Hepatocyte (in vitro differentiated cells): ENCODE results near the gene SALL4. TPM values are rescaled to one million over a fixed set of nuclear protein-coding genes. Genes with fewer than 3 reads are reported as not detected.
"Not testable (repeated sequence)": the region's sequence is repeated elsewhere in the genome, so short reads cannot be mapped to it uniquely, and the experiment has no call there.

ENCODE experiments used
- DNase-seq: peaks from one replicate; pipeline ENCODE4 v3.0.0-alpha.2; 2016; ENCODE audit warnings: low spot score
- H2AFZ ChIP-seq: fragments of 200-600 bp; sonication (generic); 2 replicates; pipeline ENCODE4 v1.6.0; 2016; ENCODE audit warnings: antibody characterized with exemption, mild to moderate bottlenecking
- H3K27ac ChIP-seq: fragments of 200-600 bp; sonication (generic); 2 replicates; pipeline ENCODE4 v1.5.1; 2016; ENCODE audit warnings: mild to moderate bottlenecking
- H3K27me3 ChIP-seq: fragments of 200-600 bp; sonication (generic); 2 replicates; pipeline ENCODE4 v1.6.1; 2016
- H3K36me3 ChIP-seq: fragments of 200-600 bp; sonication (generic); replicated peaks from 2 replicates; pipeline ENCODE4 v1.5.1; 2016; ENCODE audit warnings: low read depth; ENCODE audit not compliant: insufficient read depth
- H3K4me1 ChIP-seq: fragments of 200-600 bp; sonication (generic); 2 replicates; pipeline ENCODE4 v1.5.1; 2016; ENCODE audit warnings: mild to moderate bottlenecking, moderate library complexity; ENCODE audit not compliant: insufficient read depth
- H3K4me2 ChIP-seq: fragments of 200-600 bp; sonication (generic); 2 replicates; pipeline ENCODE4 v1.6.0; 2016
- H3K4me3 ChIP-seq: fragments of 200-600 bp; sonication (generic); 2 replicates; pipeline ENCODE4 v1.5.1; 2016; ENCODE audit warnings: mild to moderate bottlenecking
- H3K79me2 ChIP-seq: fragments of 200-600 bp; sonication (generic); 2 replicates; pipeline ENCODE4 v1.6.0; 2017; ENCODE audit warnings: mild to moderate bottlenecking
- H3K9me2 ChIP-seq: fragments of 200-600 bp; sonication (generic); replicated peaks from 2 replicates; pipeline ENCODE4 v1.6.0; 2017; ENCODE audit warnings: mild to moderate bottlenecking; ENCODE audit not compliant: insufficient read depth
- H3K9me3 ChIP-seq: fragments of 200-600 bp; sonication (generic); 2 replicates; pipeline ENCODE4 v1.5.1; 2016; ENCODE audit warnings: low read depth, mild to moderate bottlenecking
- H4K20me1 ChIP-seq: fragments of 200-600 bp; sonication (generic); 2 replicates; pipeline ENCODE4 v1.6.0; 2016; ENCODE audit warnings: mild to moderate bottlenecking; ENCODE audit not compliant: insufficient read depth, poor library complexity, severe bottlenecking
- EZH2 ChIP-seq: fragments of 200-600 bp; sonication (generic); IDR thresholded peaks from 2 replicates; pipeline ENCODE4 v1.6.1; 2016; ENCODE audit warnings: antibody characterized with exemption, mild to moderate bottlenecking, borderline replicate concordance
- EZH2phosphoT487 ChIP-seq: fragments of 200-600 bp; sonication (generic); IDR thresholded peaks from one replicate; pipeline ENCODE4 v1.6.1; 2018; ENCODE audit warnings: antibody characterized with exemption, mild to moderate bottlenecking, low read depth, moderate library complexity; ENCODE audit not compliant: unreplicated experiment, severe bottlenecking
- WGBS: methylation state at CpG from one replicate; pipeline ENCODE4 v1.1.6; 2016; ENCODE audit warnings: low lambda C conversion rate; ENCODE audit errors: missing lambda C conversion rate; 5-methylcytosine and 5-hydroxymethylcytosine counted together
- polyA plus RNA-seq: library from polyadenylated mRNA; unstranded; fragments of >200 nt; fragmentation: Nextera tagmentation; extraction: Ambion mirVana; gene quantifications from 2 replicates; pipeline ENCODE4 v1.2.1, GENCODE V29; 2016
- total RNA-seq: library from RNA; depleted of rRNA; stranded (reverse); fragments of >200 nt; gene quantifications from 2 replicates; pipeline ENCODE4 v1.2.3, GENCODE V29; 2014
- TF ChIP-seq, protein P1 (sequence below): fragments of 200-600 bp; sonication (generic); IDR thresholded peaks from 2 replicates; pipeline ENCODE4 v1.5.1; 2016; ENCODE audit warnings: antibody characterized with exemption, mild to moderate bottlenecking; ENCODE audit not compliant: poor library complexity

The SALL4 gene
- total and polyA plus RNA-seq, 2 experiments from 2014 or later = 6.3 to 14.9 TPM

DNA sequence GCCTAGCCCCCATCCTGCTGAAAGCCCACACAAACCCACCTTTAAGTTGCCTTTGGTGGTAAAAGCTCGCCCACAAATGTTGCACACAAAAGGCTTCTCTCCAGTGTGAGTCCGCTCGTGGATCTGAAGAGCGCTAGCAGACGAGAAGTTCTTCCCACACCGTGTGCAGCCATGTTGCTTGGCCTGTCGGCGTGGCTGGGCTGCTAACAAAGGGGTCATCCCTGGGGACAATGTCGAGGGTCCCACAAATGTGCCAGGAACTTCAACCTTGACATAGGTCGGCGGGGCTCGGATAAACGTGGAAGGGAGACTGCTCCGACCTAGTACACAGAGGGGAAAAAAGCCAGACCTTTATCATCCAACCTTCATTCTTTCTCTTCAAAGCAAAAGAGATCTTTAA, 13.5 kb downstream of the SALL4 start:
- H3K4me2 ChIP-seq = no peak overlapping the region
- peaks cover under 1% of the 10 kb centered on the region for H4K20me1 ChIP-seq
- no peaks in the 10 kb centered on the region for H3K9me2 ChIP-seq
- no peaks in the 10 kb centered on the region for H3K36me3 ChIP-seq
- H3K4me3 ChIP-seq = no peak overlapping the region
- TF ChIP-seq EZH2phosphoT487 (no peak), EZH2 (no peak)
- TF ChIP-seq, protein P1, sequence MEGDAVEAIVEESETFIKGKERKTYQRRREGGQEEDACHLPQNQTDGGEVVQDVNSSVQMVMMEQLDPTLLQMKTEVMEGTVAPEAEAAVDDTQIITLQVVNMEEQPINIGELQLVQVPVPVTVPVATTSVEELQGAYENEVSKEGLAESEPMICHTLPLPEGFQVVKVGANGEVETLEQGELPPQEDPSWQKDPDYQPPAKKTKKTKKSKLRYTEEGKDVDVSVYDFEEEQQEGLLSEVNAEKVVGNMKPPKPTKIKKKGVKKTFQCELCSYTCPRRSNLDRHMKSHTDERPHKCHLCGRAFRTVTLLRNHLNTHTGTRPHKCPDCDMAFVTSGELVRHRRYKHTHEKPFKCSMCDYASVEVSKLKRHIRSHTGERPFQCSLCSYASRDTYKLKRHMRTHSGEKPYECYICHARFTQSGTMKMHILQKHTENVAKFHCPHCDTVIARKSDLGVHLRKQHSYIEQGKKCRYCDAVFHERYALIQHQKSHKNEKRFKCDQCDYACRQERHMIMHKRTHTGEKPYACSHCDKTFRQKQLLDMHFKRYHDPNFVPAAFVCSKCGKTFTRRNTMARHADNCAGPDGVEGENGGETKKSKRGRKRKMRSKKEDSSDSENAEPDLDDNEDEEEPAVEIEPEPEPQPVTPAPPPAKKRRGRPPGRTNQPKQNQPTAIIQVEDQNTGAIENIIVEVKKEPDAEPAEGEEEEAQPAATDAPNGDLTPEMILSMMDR = no peak
- H3K9me3 ChIP-seq = no peaks in the 10 kb centered on the region
- no peaks in the 10 kb centered on the region for H3K4me1 ChIP-seq
- H2AFZ ChIP-seq = no peak overlapping the region
- H3K79me2 ChIP-seq = peaks cover 39% of the 10 kb centered on the region
- 92% methylated on average over 14 of the region's 14 CpGs for WGBS
- H3K27ac ChIP-seq = no peak overlapping the region
- H3K27me3 ChIP-seq = no peaks in the 10 kb centered on the region
- DNase-seq = no peak

DNA sequence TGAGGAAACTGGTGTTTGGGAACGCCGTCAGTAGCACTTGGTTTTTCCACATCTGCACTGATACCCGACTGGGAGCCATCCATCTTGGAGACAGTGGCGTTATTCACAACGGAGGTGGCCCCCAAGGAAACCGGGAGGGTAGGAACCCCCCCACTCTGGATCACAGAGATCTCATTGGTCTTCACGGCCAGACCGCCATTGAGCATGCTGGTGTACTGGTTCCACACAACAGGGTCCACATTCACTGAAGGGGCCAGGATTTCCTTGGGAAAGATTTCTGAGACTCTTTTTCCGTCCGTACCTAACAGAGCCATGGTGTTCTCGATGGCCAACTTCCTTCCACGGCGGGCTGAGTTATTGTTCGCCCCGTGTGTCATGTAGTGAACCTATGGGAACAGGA, 18.0 kb downstream of the SALL4 start:
- Histone ChIP-seq H2AFZ (no peak overlapping the region), H3K9me2 (no peaks in the 10 kb centered on the region), H3K4me3 (no peak overlapping the region), H3K79me2 (peaks cover 1% of the 10 kb centered on the region), H3K36me3 (no peaks in the 10 kb centered on the region), H3K9me3 (no peaks in the 10 kb centered on the region), H3K27me3 (no peaks in the 10 kb centered on the region), H3K27ac (no peak overlapping the region), H4K20me1 (no peaks in the 10 kb centered on the region), H3K4me2 (no peak overlapping the region), H3K4me1 (no peaks in the 10 kb centered on the region)
- 96% methylated on average over 15 of the region's 15 CpGs for WGBS
- TF ChIP-seq EZH2 (no peak), EZH2phosphoT487 (no peak)
- TF ChIP-seq, protein P1 = no peak
- DNase-seq = no peak

DNA sequence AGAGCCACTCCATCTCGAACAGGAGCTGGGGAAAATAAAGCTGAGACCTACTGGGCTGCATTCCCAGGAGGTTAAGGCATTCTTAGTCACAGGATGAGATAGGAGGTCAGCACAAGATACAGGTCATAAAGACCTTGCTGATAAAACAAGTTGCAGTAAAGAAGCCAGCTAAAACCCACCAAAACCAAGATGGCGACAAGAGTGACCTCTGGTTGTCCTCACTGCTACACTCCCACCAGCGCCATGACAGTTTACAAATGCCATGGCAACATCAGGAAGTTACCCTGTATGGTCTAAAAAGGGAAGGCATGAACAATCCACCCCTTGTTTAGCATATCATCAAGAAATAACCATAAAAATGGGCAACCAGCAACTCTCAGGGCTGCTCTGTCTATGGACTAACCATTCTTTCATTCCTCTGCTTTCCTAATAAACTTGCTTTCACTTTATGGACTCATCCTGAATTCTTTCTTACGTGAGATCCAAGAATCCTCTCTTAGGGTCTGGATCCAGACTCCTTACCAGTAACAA, 24.0 kb downstream of the SALL4 start:
- not testable (repeated sequence) for H3K27me3 ChIP-seq, H2AFZ ChIP-seq, DNase-seq, H3K9me3 ChIP-seq, H3K79me2 ChIP-seq, H3K27ac ChIP-seq, H3K9me2 ChIP-seq, H3K4me2 ChIP-seq, H3K36me3 ChIP-seq, H4K20me1 ChIP-seq, H3K4me1 ChIP-seq, H3K4me3 ChIP-seq
- 92% methylated on average over 4 of the region's 4 CpGs for WGBS

DNA sequence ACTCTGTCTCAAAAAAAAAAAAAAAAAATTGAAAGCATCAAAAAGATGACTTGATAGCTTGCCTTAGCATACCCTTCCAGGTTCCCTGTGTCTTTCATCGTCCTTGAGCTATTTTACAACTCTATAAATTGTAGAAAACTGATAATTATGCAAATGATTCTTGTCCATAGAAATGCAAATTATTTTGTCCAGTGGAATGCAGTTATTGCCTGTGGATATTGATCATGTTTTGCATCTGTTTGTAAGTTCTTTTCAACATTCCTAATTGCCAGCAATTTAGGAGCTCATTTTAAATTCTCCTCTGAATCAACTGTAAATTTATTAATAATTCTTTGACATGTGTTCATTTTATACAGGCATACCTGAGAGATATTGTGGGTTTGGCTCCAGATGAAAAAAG, 27.1 kb downstream of the SALL4 start:
- Histone ChIP-seq H3K4me1 (no peaks in the 10 kb centered on the region), H3K4me3 (no peak overlapping the region), H3K9me3 (no peaks in the 10 kb centered on the region), H3K27ac (no peak overlapping the region), H3K27me3 (no peaks in the 10 kb centered on the region), H4K20me1 (no peaks in the 10 kb centered on the region), H3K36me3 (no peaks in the 10 kb centered on the region), H2AFZ (no peak overlapping the region), H3K4me2 (no peak overlapping the region), H3K79me2 (no peaks in the 10 kb centered on the region), H3K9me2 (no peaks in the 10 kb centered on the region)
- 95% methylated on average over 1 of the region's 1 CpG for WGBS
- DNase-seq = no peak
- TF ChIP-seq EZH2phosphoT487 = no peak
- no peak for TF ChIP-seq EZH2
- TF ChIP-seq, protein P1 = no peak
